Testis (tissue), 2 donors: ENCODE data around the gene RPL12.
"Not testable (repeated sequence)": the region's sequence is repeated elsewhere in the genome, so short reads cannot be mapped to it uniquely, and the experiment has no call there.

ENCODE experiments used
- CTCF ChIP-seq, 3 experiments: fragments of 450-650 bp in 2 of 3; fragments of 200-600 bp in 1 of 3; sonication (generic) in 1 of 3; IDR thresholded peaks; one replicate each; pipeline ENCODE4 v1.5.1; 2016 to 2019; ENCODE audit warnings: antibody characterized with exemption in 3 of 3, mild to moderate bottlenecking in 2 of 3, moderate library complexity in 1 of 3
- POLR2A ChIP-seq: fragments of 450-650 bp; IDR thresholded peaks from one replicate; pipeline ENCODE4 v1.6.1; 2017; ENCODE audit warnings: antibody characterized with exemption, mild to moderate bottlenecking, moderate library complexity

DNA sequence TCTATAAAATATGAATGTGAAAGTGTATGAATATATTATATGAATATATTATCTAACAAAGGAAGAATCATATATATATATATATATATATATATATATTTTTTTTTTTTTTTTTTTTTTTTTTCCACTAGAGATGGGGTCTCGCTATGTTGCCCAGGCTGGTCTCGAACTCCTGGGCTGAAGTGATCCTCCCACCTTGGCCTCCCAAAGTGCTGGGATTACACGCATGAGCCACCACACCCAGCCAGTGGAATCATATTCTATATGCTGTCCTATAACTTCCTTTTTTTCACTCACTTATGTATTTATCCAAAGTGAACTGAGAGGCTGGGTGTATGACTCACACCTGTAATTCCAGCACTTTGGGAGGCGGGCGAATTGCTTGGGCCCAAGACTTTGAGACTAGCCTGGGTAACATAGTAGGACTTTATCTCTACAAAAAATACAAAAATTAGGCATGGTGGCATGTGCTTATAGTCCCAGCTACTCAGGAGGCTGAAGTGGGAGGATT, 15.3 kb upstream of the RPL12 start:
- not testable (repeated sequence) for TF ChIP-seq CTCF (IDR thresholded peaks at IDR 0.05); POLR2A
